ENCODE results near the gene CLIC1. TPM values are rescaled to one million over a fixed set of nuclear protein-coding genes. Genes with fewer than 3 reads are reported as not detected.

CLIC1 gene
- total RNA-seq, 1 donor from 2014 or later = 234 TPM

- TF ChIP-seq CTCF (IDR thresholded peaks at IDR 0.05) (no peak), EZH2 (IDR thresholded peaks at IDR 0.05) (no peak), EZH2phosphoT487 (IDR thresholded peaks at IDR 0.05) (no peak)
- Histone ChIP-seq H3K9me3 (ENCODE audit: low read depth) (no peaks in the 10 kb centered on the region), H3K27ac (no peak overlapping the region), H3K9ac (no peak overlapping the region), H3K4me3 (no peak overlapping the region), H3K4me2 (no peak overlapping the region), H3K27me3 (no peaks in the 10 kb centered on the region), H3F3A (ENCODE audit: low read depth) (no peaks in the 10 kb centered on the region), H3K4me1 (no peaks in the 10 kb centered on the region), H4K20me1 (ENCODE audit: low read depth) (no peaks in the 10 kb centered on the region), H3K79me2 (ENCODE audit: low read depth) (no peaks in the 10 kb centered on the region), H3K36me3 (no peaks in the 10 kb centered on the region), H2AFZ (replicated peaks) (no peak overlapping the region)
- peaks cover 2% of the 10 kb centered on the region for H3K27me3 Mint-ChIP-seq (ENCODE audit: insufficient read depth, low read depth)
- no peaks in the 10 kb centered on the region for H3K9me3 Mint-ChIP-seq
- peaks cover 4% of the 10 kb centered on the region for H3K36me3 Mint-ChIP-seq
- H3K27ac Mint-ChIP-seq = peak overlapping the region; percentile 34
- H3K4me3 Mint-ChIP-seq = no peak overlapping the region
- H3K4me1 Mint-ChIP-seq = peaks cover 6% of the 10 kb centered on the region
- DNase-seq (ENCODE audit: low spot score) = no peak
These were observed 39.5 kb upstream of the CLIC1 start for GRCh38 chr6:31775633-31776484.

- no peak overlapping the region for H3K9ac ChIP-seq
- DNase-seq (ENCODE audit: low spot score) = no peak
- H3K79me2 ChIP-seq (ENCODE audit: low read depth) = no peaks in the 10 kb centered on the region
- H3K27me3 ChIP-seq = no peaks in the 10 kb centered on the region
- H3K27me3 Mint-ChIP-seq (ENCODE audit: insufficient read depth, low read depth) = peaks cover 2% of the 10 kb centered on the region
- H3K27ac ChIP-seq = no peak overlapping the region
- H3F3A ChIP-seq (ENCODE audit: low read depth) = no peaks in the 10 kb centered on the region
- H3K27ac Mint-ChIP-seq = peak overlapping the region; percentile 34
- H3K4me1 ChIP-seq = no peaks in the 10 kb centered on the region
- no peak overlapping the region for H3K4me2 ChIP-seq
- H3K4me3 ChIP-seq = no peak overlapping the region
- peaks cover 6% of the 10 kb centered on the region for H3K4me1 Mint-ChIP-seq
- no peaks in the 10 kb centered on the region for H3K9me3 Mint-ChIP-seq
- no peaks in the 10 kb centered on the region for H3K36me3 Mint-ChIP-seq
- no peaks in the 10 kb centered on the region for H3K9me3 ChIP-seq (ENCODE audit: low read depth)
- no peaks in the 10 kb centered on the region for H4K20me1 ChIP-seq (ENCODE audit: low read depth)
- TF ChIP-seq CTCF (IDR thresholded peaks at IDR 0.05) (no peak), EZH2 (IDR thresholded peaks at IDR 0.05) (no peak), EZH2phosphoT487 (IDR thresholded peaks at IDR 0.05) (no peak)
- H2AFZ ChIP-seq (replicated peaks) = no peak overlapping the region
- H3K4me3 Mint-ChIP-seq = no peak overlapping the region
- H3K36me3 ChIP-seq = no peaks in the 10 kb centered on the region
These were observed 38.9 kb upstream of the CLIC1 start for GRCh38 chr6:31775184-31775583.

- Mint-ChIP-seq H3K36me3 (no peaks in the 10 kb centered on the region), H3K4me3 (no peak overlapping the region), H3K9me3 (no peaks in the 10 kb centered on the region), H3K27ac (no peak overlapping the region), H3K4me1 (peaks cover 8% of the 10 kb centered on the region), H3K27me3 (ENCODE audit: insufficient read depth, low read depth) (peaks cover 2% of the 10 kb centered on the region)
- no peaks in the 10 kb centered on the region for H3F3A ChIP-seq (ENCODE audit: low read depth)
- H3K4me1 ChIP-seq = no peaks in the 10 kb centered on the region
- H2AFZ ChIP-seq (replicated peaks) = no peak overlapping the region
- no peak for TF ChIP-seq EZH2phosphoT487 (IDR thresholded peaks at IDR 0.05)
- no peak for TF ChIP-seq CTCF (IDR thresholded peaks at IDR 0.05)
- no peak for TF ChIP-seq EZH2 (IDR thresholded peaks at IDR 0.05)
- no peaks in the 10 kb centered on the region for H3K79me2 ChIP-seq (ENCODE audit: low read depth)
- H3K4me2 ChIP-seq = no peak overlapping the region
- H4K20me1 ChIP-seq (ENCODE audit: low read depth) = no peaks in the 10 kb centered on the region
- H3K9ac ChIP-seq = no peak overlapping the region
- DNase-seq (ENCODE audit: low spot score) = no peak
- no peaks in the 10 kb centered on the region for H3K27me3 ChIP-seq
- H3K4me3 ChIP-seq = no peak overlapping the region
- H3K36me3 ChIP-seq = no peaks in the 10 kb centered on the region
- no peak overlapping the region for H3K27ac ChIP-seq
- no peaks in the 10 kb centered on the region for H3K9me3 ChIP-seq (ENCODE audit: low read depth)
These were observed 35.6 kb upstream of the CLIC1 start for GRCh38 chr6:31771992-31772358.

All from neural progenitor cell (in vitro differentiated cells).